HG03378 (cell line): Measurements from ENCODE around the gene MAP4K4.

Experiments
- ATAC-seq: cut with Tn5 transposase; IDR thresholded peaks from one replicate; pipeline ENCODE4 v1.9.1; 2021; ENCODE audit warnings: mild to moderate bottlenecking, moderate library complexity; ENCODE audit not compliant: unreplicated experiment

The MAP4K4 gene

GRCh38 chr2:101692041-101692440, 5.5 kb upstream of the MAP4K4 start:
- no peak for ATAC-seq

- ATAC-seq = no peak
Observed at GRCh38 chr2:101692766-101693165, 4.7 kb upstream of the MAP4K4 start.

GRCh38 chr2:101693991-101694588, 3.4 kb upstream of the MAP4K4 start:
- ATAC-seq = no peak

GRCh38 chr2:101696272-101697123, 1.0 kb upstream of the MAP4K4 start:
- no peak for ATAC-seq

GRCh38 chr2:101698014-101698843, 722 bp downstream of the MAP4K4 start:
- ATAC-seq = no peak

GRCh38 chr2:101698844-101699754, 1.6 kb downstream of the MAP4K4 start:
- ATAC-seq = no peak

- ATAC-seq = no peak
Observed at GRCh38 chr2:101699755-101700461, 2.4 kb downstream of the MAP4K4 start.

GRCh38 chr2:101704046-101704466, 6.5 kb downstream of the MAP4K4 start:
- no peak for ATAC-seq

GRCh38 chr2:101704816-101705578, 7.5 kb downstream of the MAP4K4 start:
- ATAC-seq = no peak

GRCh38 chr2:101706121-101706818, 8.8 kb downstream of the MAP4K4 start:
- ATAC-seq = no peak

GRCh38 chr2:101706819-101707177, 9.3 kb downstream of the MAP4K4 start:
- peak; percentile 50 for ATAC-seq

GRCh38 chr2:101710036-101710435, 12.5 kb downstream of the MAP4K4 start:
- ATAC-seq = no peak

GRCh38 chr2:101710471-101711318, 13.2 kb downstream of the MAP4K4 start:
- ATAC-seq = peak; percentile 54

GRCh38 chr2:101714118-101714517, 16.6 kb downstream of the MAP4K4 start:
- no peak for ATAC-seq

- ATAC-seq = peak; percentile 60
Observed at GRCh38 chr2:101717071-101717845, 19.8 kb downstream of the MAP4K4 start.

- no peak for ATAC-seq
Observed at GRCh38 chr2:101718479-101718878, 21.0 kb downstream of the MAP4K4 start.
